Measurements from ENCODE around the gene ASAP3.

- TF ChIP-seq, protein P1, sequence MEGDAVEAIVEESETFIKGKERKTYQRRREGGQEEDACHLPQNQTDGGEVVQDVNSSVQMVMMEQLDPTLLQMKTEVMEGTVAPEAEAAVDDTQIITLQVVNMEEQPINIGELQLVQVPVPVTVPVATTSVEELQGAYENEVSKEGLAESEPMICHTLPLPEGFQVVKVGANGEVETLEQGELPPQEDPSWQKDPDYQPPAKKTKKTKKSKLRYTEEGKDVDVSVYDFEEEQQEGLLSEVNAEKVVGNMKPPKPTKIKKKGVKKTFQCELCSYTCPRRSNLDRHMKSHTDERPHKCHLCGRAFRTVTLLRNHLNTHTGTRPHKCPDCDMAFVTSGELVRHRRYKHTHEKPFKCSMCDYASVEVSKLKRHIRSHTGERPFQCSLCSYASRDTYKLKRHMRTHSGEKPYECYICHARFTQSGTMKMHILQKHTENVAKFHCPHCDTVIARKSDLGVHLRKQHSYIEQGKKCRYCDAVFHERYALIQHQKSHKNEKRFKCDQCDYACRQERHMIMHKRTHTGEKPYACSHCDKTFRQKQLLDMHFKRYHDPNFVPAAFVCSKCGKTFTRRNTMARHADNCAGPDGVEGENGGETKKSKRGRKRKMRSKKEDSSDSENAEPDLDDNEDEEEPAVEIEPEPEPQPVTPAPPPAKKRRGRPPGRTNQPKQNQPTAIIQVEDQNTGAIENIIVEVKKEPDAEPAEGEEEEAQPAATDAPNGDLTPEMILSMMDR (IDR thresholded peaks at IDR 0.05) = no peak
- TF ChIP-seq POLR2A (IDR thresholded peaks at IDR 0.05) = no peak
Measured at GRCh38 chr1:23462766-23463165, 21.2 kb downstream of the ASAP3 start.
